AG10803 (cell line): ENCODE data around the gene PARD3.

Experiments
- DNase-seq: peaks from one replicate; pipeline ENCODE4 v3.0.0; 2010; ENCODE audit warnings: low read depth
- H3K4me3 ChIP-seq: 2 replicates; pipeline ENCODE4 v1.5.1; 2011; ENCODE audit warnings: mild to moderate bottlenecking, low read length, control low read depth
- TF ChIP-seq, protein P1 (sequence below): conservative IDR thresholded peaks from 2 replicates; pipeline ENCODE4 v1.5.1; 2011; ENCODE audit warnings: mild to moderate bottlenecking, low read length, control low read depth, inconsistent platforms

PARD3 gene

DNA sequence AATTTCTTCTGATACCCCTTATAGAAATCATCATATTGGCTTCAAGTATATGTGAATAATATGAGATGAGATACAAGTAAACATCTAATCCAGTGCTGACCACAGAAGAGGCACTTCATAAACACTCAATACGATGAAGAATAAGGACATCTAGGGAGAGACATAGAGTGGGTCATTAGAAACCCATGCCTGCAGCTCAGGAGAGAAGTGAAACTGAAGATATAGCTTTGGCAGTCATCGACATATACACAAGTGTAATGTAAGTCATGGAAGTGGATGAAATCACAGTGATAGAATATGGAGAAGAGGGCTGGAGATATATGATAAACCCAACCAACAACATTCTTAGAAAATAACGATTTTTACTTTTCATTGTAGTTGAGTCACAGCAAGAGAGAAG lies 665.0 kb downstream of the PARD3 start:
- TF ChIP-seq, protein P1, sequence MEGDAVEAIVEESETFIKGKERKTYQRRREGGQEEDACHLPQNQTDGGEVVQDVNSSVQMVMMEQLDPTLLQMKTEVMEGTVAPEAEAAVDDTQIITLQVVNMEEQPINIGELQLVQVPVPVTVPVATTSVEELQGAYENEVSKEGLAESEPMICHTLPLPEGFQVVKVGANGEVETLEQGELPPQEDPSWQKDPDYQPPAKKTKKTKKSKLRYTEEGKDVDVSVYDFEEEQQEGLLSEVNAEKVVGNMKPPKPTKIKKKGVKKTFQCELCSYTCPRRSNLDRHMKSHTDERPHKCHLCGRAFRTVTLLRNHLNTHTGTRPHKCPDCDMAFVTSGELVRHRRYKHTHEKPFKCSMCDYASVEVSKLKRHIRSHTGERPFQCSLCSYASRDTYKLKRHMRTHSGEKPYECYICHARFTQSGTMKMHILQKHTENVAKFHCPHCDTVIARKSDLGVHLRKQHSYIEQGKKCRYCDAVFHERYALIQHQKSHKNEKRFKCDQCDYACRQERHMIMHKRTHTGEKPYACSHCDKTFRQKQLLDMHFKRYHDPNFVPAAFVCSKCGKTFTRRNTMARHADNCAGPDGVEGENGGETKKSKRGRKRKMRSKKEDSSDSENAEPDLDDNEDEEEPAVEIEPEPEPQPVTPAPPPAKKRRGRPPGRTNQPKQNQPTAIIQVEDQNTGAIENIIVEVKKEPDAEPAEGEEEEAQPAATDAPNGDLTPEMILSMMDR: no peak
- no peak for DNase-seq
- H3K4me3 ChIP-seq: no peak overlapping the region

DNA sequence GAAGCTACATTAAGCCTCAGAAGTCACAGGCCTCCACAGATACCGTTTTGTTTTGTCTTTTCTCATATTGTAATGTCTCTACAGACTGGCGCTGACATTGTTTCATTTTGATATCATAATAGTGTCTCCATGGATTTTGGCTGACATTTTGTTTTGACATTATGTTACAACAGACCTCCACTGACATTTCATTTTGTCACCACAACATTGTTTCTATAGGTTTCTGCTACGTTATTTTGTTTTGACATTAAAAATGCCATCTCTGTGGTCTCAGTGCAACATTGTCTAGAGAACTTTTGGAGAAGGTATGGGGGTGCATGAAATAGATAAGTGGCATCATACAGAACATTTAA lies 666.8 kb downstream of the PARD3 start:
- no peak for DNase-seq
- TF ChIP-seq, protein P1: no peak
- no peak overlapping the region for H3K4me3 ChIP-seq

DNA sequence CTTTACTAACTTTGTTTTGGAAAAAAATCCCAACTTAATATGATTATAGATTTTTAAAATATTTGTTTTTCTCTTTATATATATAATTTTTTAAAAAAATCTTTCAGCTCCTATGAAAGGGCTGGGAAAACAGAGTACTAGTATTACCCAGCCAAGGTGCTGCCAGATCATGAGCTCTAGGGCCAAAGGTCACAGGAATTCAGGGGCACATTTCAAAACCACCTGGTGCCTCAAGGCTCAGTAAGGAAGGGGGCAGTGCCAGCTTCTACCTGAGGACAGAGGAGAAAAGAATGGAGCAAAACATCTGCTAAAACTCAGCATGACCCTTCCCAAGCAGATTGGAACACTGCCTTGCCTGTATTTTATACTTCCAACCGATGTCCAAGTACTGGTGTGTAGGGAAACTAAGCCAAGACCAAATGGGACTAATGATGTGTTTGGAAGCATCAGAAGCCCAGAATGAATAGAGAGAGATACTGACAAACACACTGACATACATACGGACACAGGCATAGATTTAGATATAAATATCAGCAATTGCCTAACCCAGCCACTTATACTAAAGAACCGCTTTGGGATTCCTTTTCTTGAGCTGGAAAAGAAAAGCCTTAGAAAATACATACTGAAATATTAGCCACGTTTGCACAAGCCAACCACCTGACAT lies 667.3 kb downstream of the PARD3 start:
- TF ChIP-seq, protein P1: no peak
- no peak overlapping the region for H3K4me3 ChIP-seq
- no peak for DNase-seq

DNA sequence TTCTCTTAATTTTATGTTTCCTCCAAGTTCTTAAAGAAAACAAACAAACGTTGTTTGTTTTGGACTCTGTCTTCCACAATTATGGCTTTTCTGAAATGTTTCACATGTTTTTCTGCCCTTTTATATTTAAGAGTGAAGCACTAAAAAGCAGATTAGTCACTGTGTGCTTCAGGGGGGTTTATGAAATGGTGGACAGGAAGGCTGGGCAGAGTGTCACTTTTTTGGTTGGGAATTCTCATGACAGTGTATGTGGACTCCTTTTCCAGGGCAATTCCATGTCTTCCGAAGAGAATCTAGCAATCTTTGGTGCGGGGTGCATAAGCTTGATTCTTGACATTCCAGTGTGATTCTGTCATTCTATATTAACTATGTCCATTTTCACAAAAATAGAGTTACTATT lies 669.4 kb downstream of the PARD3 start:
- peak; percentile 39 for DNase-seq
- H3K4me3 ChIP-seq: no peak overlapping the region
- TF ChIP-seq, protein P1: no peak

DNA sequence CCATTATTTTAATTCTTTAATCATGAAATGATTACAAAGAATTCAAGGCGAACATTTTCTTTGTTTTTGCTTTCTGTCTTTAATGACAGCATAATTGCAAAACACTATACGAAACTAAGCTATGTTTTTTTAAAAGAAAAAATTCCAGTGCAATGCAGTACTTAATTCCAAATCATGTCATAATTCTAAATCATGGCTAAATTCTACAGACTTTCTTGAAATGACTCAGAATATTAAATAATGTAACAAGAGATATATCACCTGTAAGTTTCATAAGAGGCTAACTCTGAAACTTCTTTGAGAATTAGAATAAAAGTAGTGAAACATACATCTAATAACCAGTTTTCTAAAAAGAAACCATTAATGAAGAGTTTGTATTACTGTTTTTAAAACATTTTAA lies 671.6 kb downstream of the PARD3 start:
- no peak overlapping the region for H3K4me3 ChIP-seq
- TF ChIP-seq, protein P1: no peak
- DNase-seq: no peak

DNA sequence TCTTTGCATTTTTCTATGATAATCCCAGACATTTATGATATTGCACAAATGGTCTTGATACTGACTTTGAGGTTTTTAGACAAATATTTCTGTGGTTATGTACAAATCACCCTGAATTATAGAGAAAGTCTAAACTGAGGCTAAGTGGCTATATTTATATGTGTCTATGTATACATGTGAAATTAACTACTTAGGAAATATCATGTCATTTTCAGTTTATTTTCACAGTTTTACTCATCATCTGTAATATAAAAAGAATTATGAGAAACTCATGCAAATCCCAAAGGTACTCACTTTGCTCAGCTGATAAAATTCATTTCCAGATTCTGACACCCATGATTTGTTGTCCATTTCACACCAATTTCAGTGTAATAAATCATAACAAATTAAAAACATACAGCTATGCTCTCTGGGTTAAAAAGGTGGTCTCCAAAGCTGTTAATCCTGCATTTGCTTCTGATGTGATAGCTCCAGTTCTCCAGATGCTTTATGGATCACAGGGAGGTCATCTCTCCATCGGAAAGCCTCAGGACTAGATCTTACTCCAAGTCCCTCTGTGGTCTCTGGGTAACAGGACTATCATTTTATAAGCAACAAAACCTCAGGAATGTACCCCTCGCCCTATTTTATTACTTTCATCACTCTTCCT lies 673.9 kb downstream of the PARD3 start:
- TF ChIP-seq, protein P1: no peak
- H3K4me3 ChIP-seq: no peak overlapping the region
- DNase-seq: no peak

DNA sequence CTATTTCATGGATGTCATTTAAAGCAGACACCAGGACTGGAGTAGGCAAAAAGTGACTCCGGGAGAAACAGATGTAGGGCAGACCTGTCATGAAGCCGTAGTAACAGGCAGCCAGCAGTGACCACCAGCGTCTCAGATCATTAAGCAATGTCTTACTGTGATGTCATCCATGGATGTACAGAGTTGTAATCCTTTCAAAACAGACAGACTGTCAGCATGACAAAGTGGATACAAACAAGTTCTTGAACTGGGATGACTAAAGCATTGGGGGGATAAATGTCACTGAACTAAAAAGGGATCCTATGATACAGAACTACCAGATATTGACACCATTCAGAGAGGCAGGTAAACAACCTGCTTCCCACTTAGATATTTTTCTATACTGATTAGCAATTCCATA lies 675.5 kb downstream of the PARD3 start:
- H3K4me3 ChIP-seq: no peak overlapping the region
- DNase-seq: peak; percentile 23
- TF ChIP-seq, protein P1: no peak
